Progenitor cell of endocrine pancreas (in vitro differentiated cells): Measurements from ENCODE around the gene KRTAP4-9. TPM values are rescaled to one million over a fixed set of nuclear protein-coding genes. Genes with fewer than 3 reads are reported as not detected.
"Not testable (repeated sequence)": the region's sequence is repeated elsewhere in the genome, so short reads cannot be mapped to it uniquely, and the experiment has no call there.

Experiments
- DNase-seq: peaks from one replicate; pipeline ENCODE4 v3.0.0; 2021; ENCODE audit warnings: low spot score; ENCODE audit not compliant: unreplicated experiment
- H3K27ac Mint-ChIP-seq: 2 replicates; pipeline ENCODE4 v1.8.0; 2021; ENCODE audit warnings: mild to moderate bottlenecking, moderate library complexity, mixed read lengths
- H3K27me3 Mint-ChIP-seq: 2 replicates; pipeline ENCODE4 v1.8.0; 2021; ENCODE audit warnings: mixed read lengths
- H3K36me3 Mint-ChIP-seq: 2 replicates; pipeline ENCODE4 v1.8.0; 2022; ENCODE audit warnings: mixed read lengths; ENCODE audit not compliant: insufficient read depth
- H3K4me1 Mint-ChIP-seq: 2 replicates; pipeline ENCODE4 v1.8.0; 2021; ENCODE audit warnings: low read depth, mixed read lengths
- H3K4me3 Mint-ChIP-seq: 2 replicates; pipeline ENCODE4 v1.8.0; 2021; ENCODE audit warnings: low read depth, mild to moderate bottlenecking, moderate library complexity, mixed read lengths
- H3K9me3 Mint-ChIP-seq: 2 replicates; pipeline ENCODE4 v1.8.0; 2021; ENCODE audit warnings: low read depth, mixed read lengths
- CTCF ChIP-seq: fragments of 200-600 bp; sonication (generic); IDR thresholded peaks from one replicate; pipeline ENCODE4 v1.5.0; 2021; ENCODE audit warnings: antibody characterized with exemption, mild to moderate bottlenecking; ENCODE audit not compliant: unreplicated experiment
- total RNA-seq: library from RNA; stranded (reverse); gene quantifications from 2 replicates; pipeline ENCODE4 v1.2.1, GENCODE V29; 2021

The KRTAP4-9 gene
- total RNA-seq, 1 donor from 2014 or later = not detected

- H3K27me3 Mint-ChIP-seq = peaks cover 9% of the 10 kb centered on the region
- H3K36me3 Mint-ChIP-seq = no peaks in the 10 kb centered on the region
- H3K4me3 Mint-ChIP-seq = no peak overlapping the region
- H3K27ac Mint-ChIP-seq = peak overlapping the region; percentile 7
- no peaks in the 10 kb centered on the region for H3K9me3 Mint-ChIP-seq
- no peak for TF ChIP-seq CTCF
- H3K4me1 Mint-ChIP-seq = no peaks in the 10 kb centered on the region
- DNase-seq = no peak
Measured at GRCh38 chr17:41071606-41072360, 33.4 kb upstream of the KRTAP4-9 start.

GRCh38 chr17:41073676-41074075 lies 31.5 kb upstream of the KRTAP4-9 start:
- no peak overlapping the region for H3K27ac Mint-ChIP-seq
- no peaks in the 10 kb centered on the region for H3K4me1 Mint-ChIP-seq
- H3K36me3 Mint-ChIP-seq = no peaks in the 10 kb centered on the region
- no peaks in the 10 kb centered on the region for H3K9me3 Mint-ChIP-seq
- no peak for DNase-seq
- H3K27me3 Mint-ChIP-seq = peaks cover 9% of the 10 kb centered on the region
- TF ChIP-seq CTCF = no peak
- H3K4me3 Mint-ChIP-seq = no peak overlapping the region

- H3K36me3 Mint-ChIP-seq = no peaks in the 10 kb centered on the region
- no peak for TF ChIP-seq CTCF
- no peak overlapping the region for H3K4me3 Mint-ChIP-seq
- no peak for DNase-seq
- H3K27me3 Mint-ChIP-seq = peaks cover 9% of the 10 kb centered on the region
- no peak overlapping the region for H3K27ac Mint-ChIP-seq
- H3K4me1 Mint-ChIP-seq = no peaks in the 10 kb centered on the region
- no peaks in the 10 kb centered on the region for H3K9me3 Mint-ChIP-seq
Measured at GRCh38 chr17:41076788-41077187, 28.4 kb upstream of the KRTAP4-9 start.

GRCh38 chr17:41082626-41083025 lies 22.6 kb upstream of the KRTAP4-9 start:
- Mint-ChIP-seq H3K4me3 (no peak overlapping the region), H3K36me3 (no peaks in the 10 kb centered on the region), H3K4me1 (peaks cover 6% of the 10 kb centered on the region), H3K27me3 (peaks cover 8% of the 10 kb centered on the region), H3K27ac (no peak overlapping the region), H3K9me3 (no peaks in the 10 kb centered on the region)
- TF ChIP-seq CTCF = no peak
- DNase-seq = no peak

GRCh38 chr17:41083427-41083826 lies 21.8 kb upstream of the KRTAP4-9 start:
- not testable (repeated sequence) for DNase-seq, H3K36me3 Mint-ChIP-seq, H3K9me3 Mint-ChIP-seq, H3K27ac Mint-ChIP-seq, H3K4me3 Mint-ChIP-seq, H3K27me3 Mint-ChIP-seq
- H3K4me1 Mint-ChIP-seq = peaks cover 13% of the 10 kb centered on the region

- not testable (repeated sequence) for H3K27me3 Mint-ChIP-seq, H3K9me3 Mint-ChIP-seq, H3K36me3 Mint-ChIP-seq, DNase-seq, H3K27ac Mint-ChIP-seq, H3K4me3 Mint-ChIP-seq
- peaks cover 18% of the 10 kb centered on the region for H3K4me1 Mint-ChIP-seq
Measured at GRCh38 chr17:41084100-41084856, 20.9 kb upstream of the KRTAP4-9 start, which contains the start of gene KRTAP4-7. Gene KRTAP4-7, plus strand, starts transcription at chr17:41084150. Its CDS starts 57 bp downstream, at chr17:41084207.

GRCh38 chr17:41088760-41089352 lies 16.3 kb upstream of the KRTAP4-9 start:
- Mint-ChIP-seq H3K4me1 (peaks cover 18% of the 10 kb centered on the region), H3K9me3 (peaks cover 14% of the 10 kb centered on the region)
- not testable (repeated sequence) for DNase-seq, H3K4me3 Mint-ChIP-seq, H3K36me3 Mint-ChIP-seq, H3K27ac Mint-ChIP-seq, H3K27me3 Mint-ChIP-seq
